Measurements from ENCODE around the gene MACROD2.

DNA sequence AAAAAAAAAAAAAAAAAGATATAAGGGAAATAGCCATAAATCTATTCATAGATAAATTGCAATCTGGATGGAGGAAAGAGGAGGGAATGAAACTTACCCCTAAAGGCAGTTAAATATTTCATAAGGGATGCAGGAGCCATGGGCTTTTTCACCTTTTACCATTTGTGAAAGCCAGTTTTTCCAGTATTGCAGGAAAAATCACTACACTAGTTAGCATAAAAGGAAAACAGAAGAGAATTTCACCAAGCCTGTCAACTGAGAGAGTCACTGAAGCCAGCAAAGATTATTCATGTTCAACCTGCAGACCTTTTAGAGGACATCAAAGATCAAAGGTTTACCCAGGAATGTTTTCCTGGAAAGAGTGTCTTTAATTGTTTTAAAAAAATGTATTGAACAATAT lies 1608.2 kb downstream of the MACROD2 start:
- TF ChIP-seq, protein P1, sequence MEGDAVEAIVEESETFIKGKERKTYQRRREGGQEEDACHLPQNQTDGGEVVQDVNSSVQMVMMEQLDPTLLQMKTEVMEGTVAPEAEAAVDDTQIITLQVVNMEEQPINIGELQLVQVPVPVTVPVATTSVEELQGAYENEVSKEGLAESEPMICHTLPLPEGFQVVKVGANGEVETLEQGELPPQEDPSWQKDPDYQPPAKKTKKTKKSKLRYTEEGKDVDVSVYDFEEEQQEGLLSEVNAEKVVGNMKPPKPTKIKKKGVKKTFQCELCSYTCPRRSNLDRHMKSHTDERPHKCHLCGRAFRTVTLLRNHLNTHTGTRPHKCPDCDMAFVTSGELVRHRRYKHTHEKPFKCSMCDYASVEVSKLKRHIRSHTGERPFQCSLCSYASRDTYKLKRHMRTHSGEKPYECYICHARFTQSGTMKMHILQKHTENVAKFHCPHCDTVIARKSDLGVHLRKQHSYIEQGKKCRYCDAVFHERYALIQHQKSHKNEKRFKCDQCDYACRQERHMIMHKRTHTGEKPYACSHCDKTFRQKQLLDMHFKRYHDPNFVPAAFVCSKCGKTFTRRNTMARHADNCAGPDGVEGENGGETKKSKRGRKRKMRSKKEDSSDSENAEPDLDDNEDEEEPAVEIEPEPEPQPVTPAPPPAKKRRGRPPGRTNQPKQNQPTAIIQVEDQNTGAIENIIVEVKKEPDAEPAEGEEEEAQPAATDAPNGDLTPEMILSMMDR (conservative IDR thresholded peaks at IDR 0.05; ENCODE audit: low read depth, low read length) = no peak
- no peak for TF ChIP-seq EZH2 (IDR thresholded peaks at IDR 0.05; ENCODE audit: borderline replicate concordance, low read depth, low read length, poor library complexity, severe bottlenecking)
